Measurements from ENCODE around the gene IFRD1.

DNA sequence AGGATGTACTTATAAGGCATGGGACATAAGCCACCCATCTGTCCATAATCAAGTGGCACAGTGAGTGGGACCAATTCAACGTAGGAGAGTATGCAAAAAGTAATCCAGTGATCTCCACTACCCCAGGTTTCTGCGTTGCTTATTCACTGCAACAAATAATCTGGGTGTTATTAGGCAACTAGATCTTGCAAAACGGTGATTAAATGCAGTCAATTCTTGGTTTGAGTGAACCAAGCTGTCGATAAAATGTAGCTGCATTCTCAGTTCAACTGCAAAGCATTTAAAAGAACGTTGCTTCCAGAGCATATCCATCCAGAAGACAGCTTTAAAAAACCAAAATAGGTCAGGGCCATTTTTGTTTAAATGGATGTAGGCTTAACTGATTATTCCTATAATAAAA lies 35.5 kb downstream of the IFRD1 start:
- TF ChIP-seq POLR2A (IDR thresholded peaks at IDR 0.05) (no peak), POLR2AphosphoS5 (IDR thresholded peaks at IDR 0.05) (no peak)
- TF ChIP-seq, protein P1, sequence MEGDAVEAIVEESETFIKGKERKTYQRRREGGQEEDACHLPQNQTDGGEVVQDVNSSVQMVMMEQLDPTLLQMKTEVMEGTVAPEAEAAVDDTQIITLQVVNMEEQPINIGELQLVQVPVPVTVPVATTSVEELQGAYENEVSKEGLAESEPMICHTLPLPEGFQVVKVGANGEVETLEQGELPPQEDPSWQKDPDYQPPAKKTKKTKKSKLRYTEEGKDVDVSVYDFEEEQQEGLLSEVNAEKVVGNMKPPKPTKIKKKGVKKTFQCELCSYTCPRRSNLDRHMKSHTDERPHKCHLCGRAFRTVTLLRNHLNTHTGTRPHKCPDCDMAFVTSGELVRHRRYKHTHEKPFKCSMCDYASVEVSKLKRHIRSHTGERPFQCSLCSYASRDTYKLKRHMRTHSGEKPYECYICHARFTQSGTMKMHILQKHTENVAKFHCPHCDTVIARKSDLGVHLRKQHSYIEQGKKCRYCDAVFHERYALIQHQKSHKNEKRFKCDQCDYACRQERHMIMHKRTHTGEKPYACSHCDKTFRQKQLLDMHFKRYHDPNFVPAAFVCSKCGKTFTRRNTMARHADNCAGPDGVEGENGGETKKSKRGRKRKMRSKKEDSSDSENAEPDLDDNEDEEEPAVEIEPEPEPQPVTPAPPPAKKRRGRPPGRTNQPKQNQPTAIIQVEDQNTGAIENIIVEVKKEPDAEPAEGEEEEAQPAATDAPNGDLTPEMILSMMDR (IDR thresholded peaks at IDR 0.05 in 8 of 11, conservative IDR thresholded peaks at IDR 0.05 in 3 of 11), result no peak
